Measurements from ENCODE around the gene OR14K1.

- TF ChIP-seq CTCF (IDR thresholded peaks at IDR 0.05) (no peak), ZFX (IDR thresholded peaks at IDR 0.05; ENCODE audit: borderline replicate concordance) (no peak)
Observed at GRCh38 chr1:247749870-247750269, 11.5 kb downstream of the OR14K1 start.

Data from 22Rv1 (cell line).